HepG2 (cell line): ENCODE results near the gene PDS5B. TPM values are rescaled to one million over a fixed set of nuclear protein-coding genes. Genes with fewer than 3 reads are reported as not detected.

ENCODE experiments used
- CCAR2 ChIP-seq: fragments of 200-400 bp; formaldehyde crosslinking; optimal IDR thresholded peaks from 2 replicates; pipeline ENCODE3; 2018; ENCODE audit warnings: low read depth, mild to moderate bottlenecking, low read length, moderate library complexity
- HES4 ChIP-seq: sonication (generic); formaldehyde crosslinking; IDR thresholded peaks from 2 replicates; pipeline ENCODE4 v1.9.0; 2021; ENCODE audit warnings: mild to moderate bottlenecking, missing genetic modification reagents, borderline replicate concordance
- HNRNPL ChIP-seq: fragments of 200-400 bp; formaldehyde crosslinking; IDR thresholded peaks from 2 replicates; pipeline ENCODE4 v1.6.1; 2017; ENCODE audit warnings: mild to moderate bottlenecking, low read depth, low read length
- JUND ChIP-seq: sonication (generic); formaldehyde crosslinking; IDR thresholded peaks from 2 replicates; pipeline ENCODE4 v1.8.0; 2022; ENCODE audit warnings: mild to moderate bottlenecking, missing genetic modification reagents
- KDM5A ChIP-seq: fragments of 200-600 bp; sonication (generic); IDR thresholded peaks from 2 replicates; pipeline ENCODE4 v1.7.0; 2018; ENCODE audit warnings: antibody characterized with exemption, mild to moderate bottlenecking, low read length, borderline replicate concordance
- KLF6 ChIP-seq: IDR thresholded peaks from 2 replicates; pipeline ENCODE4 v1.8.0; 2016; ENCODE audit warnings: missing biosample characterization, missing genetic modification reagents
- KLF9 ChIP-seq: IDR thresholded peaks from 2 replicates; pipeline ENCODE4 v1.6.1; 2016; ENCODE audit warnings: low read depth
- MIXL1 ChIP-seq: IDR thresholded peaks from 2 replicates; pipeline ENCODE4 v1.6.1; 2016
- PTBP1 ChIP-seq: fragments of 200-400 bp; formaldehyde crosslinking; IDR thresholded peaks from 2 replicates; pipeline ENCODE4 v1.6.1; 2018; ENCODE audit warnings: low read length, low read depth; ENCODE audit not compliant: poor library complexity, severe bottlenecking
- RFX5 ChIP-seq: IDR thresholded peaks from 2 replicates; pipeline ENCODE4 v1.6.1; 2011; ENCODE audit warnings: low read depth, low read length, improper control_type of control experiment
- SIX4 ChIP-seq: sonication (generic); formaldehyde crosslinking; IDR thresholded peaks from 2 replicates; pipeline ENCODE4 v1.4.0; 2020; ENCODE audit warnings: missing genetic modification reagents
- TAF1 ChIP-seq: sonication (generic); formaldehyde crosslinking; IDR thresholded peaks from 2 replicates; pipeline ENCODE4 v1.4.0; 2020; ENCODE audit warnings: missing genetic modification reagents
- TARDBP ChIP-seq: sonication (generic); formaldehyde crosslinking; IDR thresholded peaks from 2 replicates; pipeline ENCODE4 v1.8.0; 2022; ENCODE audit warnings: mild to moderate bottlenecking, missing genetic modification reagents
- ZNF414 ChIP-seq: sonication (generic); formaldehyde crosslinking; IDR thresholded peaks from 2 replicates; pipeline ENCODE4 v1.5.0; 2020; ENCODE audit warnings: missing genetic modification reagents
- ZNF451 ChIP-seq: sonication (generic); formaldehyde crosslinking; IDR thresholded peaks from 2 replicates; pipeline ENCODE4 v1.5.0; 2020; ENCODE audit warnings: mild to moderate bottlenecking, missing genetic modification reagents
- ZNF816 ChIP-seq: sonication (generic); formaldehyde crosslinking; IDR thresholded peaks from 2 replicates; pipeline ENCODE4 v1.8.0; 2022; ENCODE audit warnings: missing genetic modification reagents, mild to moderate bottlenecking, borderline replicate concordance
- ZNF879 ChIP-seq: sonication (generic); formaldehyde crosslinking; IDR thresholded peaks from 2 replicates; pipeline ENCODE4 v1.8.1; 2023; ENCODE audit warnings: missing genetic modification reagents
- ZSCAN20 ChIP-seq: sonication (generic); formaldehyde crosslinking; IDR thresholded peaks from 2 replicates; pipeline ENCODE4 v1.4.0; 2020; ENCODE audit warnings: missing genetic modification reagents, mild to moderate bottlenecking, borderline replicate concordance
- polyA plus RNA-seq, 8 experiments: library from polyadenylated mRNA; depleted of rRNA in 3 of 8; stranded (reverse) in 7 of 8; unstranded in 1 of 8; fragments of >200 nt; fragmentation: Illumina TruSeq in 4 of 8; extraction: Trizol in 4 of 8; gene quantifications; 2 replicates each; pipeline versions ENCODE4 v1.2.1 to v1.2.3, GENCODE V29; 2011 to 2016; ENCODE audit warnings: low read depth in 4 of 8, missing spikeins in 1 of 8, mixed read lengths in 1 of 8; ENCODE audit not compliant: insufficient read depth in 1 of 8
- total RNA-seq, 5 experiments: library from RNA; depleted of rRNA; stranded (reverse); fragments of >200 nt; fragmentation: Illumina TruSeq; extraction: Trizol; gene quantifications; 2 replicates each; pipeline ENCODE4 v1.2.3, GENCODE V29; 2016; ENCODE audit warnings: low read depth in 1 of 5
- TF ChIP-seq, protein P1 (sequence below): sonication (generic); formaldehyde crosslinking; IDR thresholded peaks from 2 replicates; pipeline ENCODE4 v1.8.1; 2023; ENCODE audit warnings: mild to moderate bottlenecking, missing genetic modification reagents
- TF ChIP-seq, protein P2 (sequence below): sonication (generic); formaldehyde crosslinking; conservative IDR thresholded peaks from 2 replicates; pipeline ENCODE4 v1.8.0; 2022; ENCODE audit warnings: missing genetic modification reagents
- TF ChIP-seq, protein P3 (sequence below): sonication (generic); formaldehyde crosslinking; IDR thresholded peaks from 2 replicates; pipeline ENCODE4 v1.5.0; 2020; ENCODE audit warnings: mild to moderate bottlenecking, missing genetic modification reagents
- TF ChIP-seq, protein P4 (sequence below): sonication (generic); formaldehyde crosslinking; IDR thresholded peaks from 2 replicates; pipeline ENCODE4 v1.4.0; 2020; ENCODE audit warnings: mild to moderate bottlenecking, missing genetic modification reagents

PDS5B gene
- total and polyA plus RNA-seq, 2 of the 13 experiments (the other 11 are each of a cell fraction or from before 2014, with no cell fraction given): 5.8 to 24.6 TPM

DNA sequence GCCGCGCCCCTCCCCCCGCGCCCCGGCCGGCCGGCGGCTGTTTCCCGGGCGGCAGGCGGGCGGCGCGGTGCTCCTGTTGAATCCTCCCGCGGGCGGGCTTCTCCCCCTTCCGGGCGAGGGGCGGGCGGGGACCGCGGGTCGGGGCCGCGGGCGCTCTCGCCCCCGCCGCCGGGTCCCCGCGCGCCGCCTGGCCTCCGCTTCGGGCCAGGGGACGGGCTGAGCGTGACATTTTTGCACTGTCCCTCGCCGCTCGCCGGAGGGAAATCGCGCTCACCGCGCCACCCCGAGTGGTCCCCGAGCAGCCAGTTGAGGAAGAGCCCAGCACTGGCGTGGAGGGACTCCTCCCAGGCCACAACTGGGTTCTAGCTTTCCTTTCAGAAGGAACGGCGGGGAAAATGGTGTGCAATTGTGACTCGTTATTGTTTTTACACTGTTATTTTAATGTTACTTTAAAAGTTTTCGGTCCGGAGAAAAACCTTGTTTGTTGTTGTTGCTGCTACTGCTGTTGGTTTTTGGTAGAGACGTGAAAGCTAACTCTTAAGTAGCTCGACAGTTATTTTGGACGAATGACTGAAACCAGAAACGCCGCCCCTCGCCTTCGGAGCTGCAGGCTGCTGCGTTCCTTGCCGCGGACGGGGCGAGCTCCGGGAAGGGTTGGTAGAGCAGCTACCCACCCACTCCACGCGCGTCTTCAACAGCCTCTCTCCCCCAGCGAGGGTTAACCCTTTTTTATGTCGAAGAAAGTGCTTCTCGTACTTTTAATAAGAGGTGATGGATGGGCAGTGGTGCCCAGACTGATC, 959 bp downstream of the PDS5B start (continued):
- no peak for TF ChIP-seq RFX5
- TF ChIP-seq KLF9 (CRISPR knock-in tag): no peak
- no peak for TF ChIP-seq MIXL1
- TF ChIP-seq ZNF451 (CRISPR knock-in tag): no peak
- no peak for TF ChIP-seq SIX4 (CRISPR knock-in tag)
- TF ChIP-seq TAF1 (CRISPR knock-in tag): no peak; the same call in 1 of the 2 replicates
- TF ChIP-seq, protein P1, sequence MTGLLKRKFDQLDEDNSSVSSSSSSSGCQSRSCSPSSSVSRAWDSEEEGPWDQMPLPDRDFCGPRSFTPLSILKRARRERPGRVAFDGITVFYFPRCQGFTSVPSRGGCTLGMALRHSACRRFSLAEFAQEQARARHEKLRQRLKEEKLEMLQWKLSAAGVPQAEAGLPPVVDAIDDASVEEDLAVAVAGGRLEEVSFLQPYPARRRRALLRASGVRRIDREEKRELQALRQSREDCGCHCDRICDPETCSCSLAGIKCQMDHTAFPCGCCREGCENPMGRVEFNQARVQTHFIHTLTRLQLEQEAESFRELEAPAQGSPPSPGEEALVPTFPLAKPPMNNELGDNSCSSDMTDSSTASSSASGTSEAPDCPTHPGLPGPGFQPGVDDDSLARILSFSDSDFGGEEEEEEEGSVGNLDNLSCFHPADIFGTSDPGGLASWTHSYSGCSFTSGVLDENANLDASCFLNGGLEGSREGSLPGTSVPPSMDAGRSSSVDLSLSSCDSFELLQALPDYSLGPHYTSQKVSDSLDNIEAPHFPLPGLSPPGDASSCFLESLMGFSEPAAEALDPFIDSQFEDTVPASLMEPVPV: 0 out of 2 replicates have a peak, but pooled peaks have one; percentile 47
- no peak for TF ChIP-seq HES4
- no peak for TF ChIP-seq CCAR2
- no peak for TF ChIP-seq KDM5A
- TF ChIP-seq ZNF816 (CRISPR knock-in tag): no peak
- TF ChIP-seq JUND (CRISPR knock-in tag): no peak
- TF ChIP-seq TARDBP (CRISPR knock-in tag): no peak
- TF ChIP-seq, protein P2, sequence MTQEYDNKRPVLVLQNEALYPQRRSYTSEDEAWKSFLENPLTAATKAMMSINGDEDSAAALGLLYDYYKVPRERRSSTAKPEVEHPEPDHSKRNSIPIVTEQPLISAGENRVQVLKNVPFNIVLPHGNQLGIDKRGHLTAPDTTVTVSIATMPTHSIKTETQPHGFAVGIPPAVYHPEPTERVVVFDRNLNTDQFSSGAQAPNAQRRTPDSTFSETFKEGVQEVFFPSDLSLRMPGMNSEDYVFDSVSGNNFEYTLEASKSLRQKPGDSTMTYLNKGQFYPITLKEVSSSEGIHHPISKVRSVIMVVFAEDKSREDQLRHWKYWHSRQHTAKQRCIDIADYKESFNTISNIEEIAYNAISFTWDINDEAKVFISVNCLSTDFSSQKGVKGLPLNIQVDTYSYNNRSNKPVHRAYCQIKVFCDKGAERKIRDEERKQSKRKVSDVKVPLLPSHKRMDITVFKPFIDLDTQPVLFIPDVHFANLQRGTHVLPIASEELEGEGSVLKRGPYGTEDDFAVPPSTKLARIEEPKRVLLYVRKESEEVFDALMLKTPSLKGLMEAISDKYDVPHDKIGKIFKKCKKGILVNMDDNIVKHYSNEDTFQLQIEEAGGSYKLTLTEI (CRISPR knock-in tag): no peak
- TF ChIP-seq KLF6 (CRISPR knock-in tag): no peak
- TF ChIP-seq, protein P3, sequence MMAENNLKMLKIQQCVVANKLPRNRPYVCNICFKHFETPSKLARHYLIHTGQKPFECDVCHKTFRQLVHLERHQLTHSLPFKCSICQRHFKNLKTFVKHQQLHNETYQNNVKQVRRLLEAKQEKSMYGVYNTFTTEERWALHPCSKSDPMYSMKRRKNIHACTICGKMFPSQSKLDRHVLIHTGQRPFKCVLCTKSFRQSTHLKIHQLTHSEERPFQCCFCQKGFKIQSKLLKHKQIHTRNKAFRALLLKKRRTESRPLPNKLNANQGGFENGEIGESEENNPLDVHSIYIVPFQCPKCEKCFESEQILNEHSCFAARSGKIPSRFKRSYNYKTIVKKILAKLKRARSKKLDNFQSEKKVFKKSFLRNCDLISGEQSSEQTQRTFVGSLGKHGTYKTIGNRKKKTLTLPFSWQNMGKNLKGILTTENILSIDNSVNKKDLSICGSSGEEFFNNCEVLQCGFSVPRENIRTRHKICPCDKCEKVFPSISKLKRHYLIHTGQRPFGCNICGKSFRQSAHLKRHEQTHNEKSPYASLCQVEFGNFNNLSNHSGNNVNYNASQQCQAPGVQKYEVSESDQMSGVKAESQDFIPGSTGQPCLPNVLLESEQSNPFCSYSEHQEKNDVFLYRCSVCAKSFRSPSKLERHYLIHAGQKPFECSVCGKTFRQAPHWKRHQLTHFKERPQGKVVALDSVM (CRISPR knock-in tag): no peak
- no peak for TF ChIP-seq ZSCAN20 (CRISPR knock-in tag)
- TF ChIP-seq, protein P4, sequence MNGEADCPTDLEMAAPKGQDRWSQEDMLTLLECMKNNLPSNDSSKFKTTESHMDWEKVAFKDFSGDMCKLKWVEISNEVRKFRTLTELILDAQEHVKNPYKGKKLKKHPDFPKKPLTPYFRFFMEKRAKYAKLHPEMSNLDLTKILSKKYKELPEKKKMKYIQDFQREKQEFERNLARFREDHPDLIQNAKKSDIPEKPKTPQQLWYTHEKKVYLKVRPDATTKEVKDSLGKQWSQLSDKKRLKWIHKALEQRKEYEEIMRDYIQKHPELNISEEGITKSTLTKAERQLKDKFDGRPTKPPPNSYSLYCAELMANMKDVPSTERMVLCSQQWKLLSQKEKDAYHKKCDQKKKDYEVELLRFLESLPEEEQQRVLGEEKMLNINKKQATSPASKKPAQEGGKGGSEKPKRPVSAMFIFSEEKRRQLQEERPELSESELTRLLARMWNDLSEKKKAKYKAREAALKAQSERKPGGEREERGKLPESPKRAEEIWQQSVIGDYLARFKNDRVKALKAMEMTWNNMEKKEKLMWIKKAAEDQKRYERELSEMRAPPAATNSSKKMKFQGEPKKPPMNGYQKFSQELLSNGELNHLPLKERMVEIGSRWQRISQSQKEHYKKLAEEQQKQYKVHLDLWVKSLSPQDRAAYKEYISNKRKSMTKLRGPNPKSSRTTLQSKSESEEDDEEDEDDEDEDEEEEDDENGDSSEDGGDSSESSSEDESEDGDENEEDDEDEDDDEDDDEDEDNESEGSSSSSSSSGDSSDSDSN (CRISPR knock-in tag): peak; percentile 61
- TF ChIP-seq ZNF414 (CRISPR knock-in tag): no peak
- TF ChIP-seq ZNF879 (CRISPR knock-in tag): no peak
- TF ChIP-seq PTBP1: no peak
- no peak for TF ChIP-seq HNRNPL
